ENCODE measurements around the gene POM121.
"Not testable (repeated sequence)": the region's sequence is repeated elsewhere in the genome, so short reads cannot be mapped to it uniquely, and the experiment has no call there.

Gene POM121

GRCh38 chr7:72997887-72998468 lies 73.1 kb downstream of the POM121 start:
- DNase-seq (ENCODE audit: low read depth); H3K4me3 ChIP-seq (ENCODE audit: control insufficient read depth, low read depth, low read length): not testable (repeated sequence)
